ENCODE measurements around the gene MYL5. TPM values are rescaled to one million over a fixed set of nuclear protein-coding genes. Genes with fewer than 3 reads are reported as not detected.

Gene MYL5
- total and polyA plus RNA-seq, 10 of the 15 experiments (the other 5 are each of a cell fraction or from before 2014, with no cell fraction given): 1.2 to 13.8 (median 7.1) TPM

- no peak for TF ChIP-seq ZNF687 (IDR thresholded peaks at IDR 0.05)
- peak; percentile 98 for TF ChIP-seq NR2F1 (conservative IDR thresholded peaks at IDR 0.05)
- no peak for TF ChIP-seq TBL1XR1 (IDR thresholded peaks at IDR 0.05; ENCODE audit: low read depth, low read length)
- TF ChIP-seq, protein P1, sequence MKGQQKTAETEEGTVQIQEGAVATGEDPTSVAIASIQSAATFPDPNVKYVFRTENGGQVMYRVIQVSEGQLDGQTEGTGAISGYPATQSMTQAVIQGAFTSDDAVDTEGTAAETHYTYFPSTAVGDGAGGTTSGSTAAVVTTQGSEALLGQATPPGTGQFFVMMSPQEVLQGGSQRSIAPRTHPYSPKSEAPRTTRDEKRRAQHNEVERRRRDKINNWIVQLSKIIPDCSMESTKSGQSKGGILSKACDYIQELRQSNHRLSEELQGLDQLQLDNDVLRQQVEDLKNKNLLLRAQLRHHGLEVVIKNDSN (IDR thresholded peaks at IDR 0.05; ENCODE audit: borderline replicate concordance, extremely low read length, insufficient read depth, low read depth, low read length): no peak
- TF ChIP-seq IRF3 (IDR thresholded peaks at IDR 0.05): no peak
- TF ChIP-seq PBX3 (IDR thresholded peaks at IDR 0.05; ENCODE audit: insufficient replicate concordance, low read depth, low read length): peak; percentile 88
- TF ChIP-seq ELK1 (IDR thresholded peaks at IDR 0.05; ENCODE audit: low read depth, low read length): no peak
- no peak for TF ChIP-seq CHD2 (IDR thresholded peaks at IDR 0.05; ENCODE audit: borderline replicate concordance, low read depth, low read length)
- TF ChIP-seq SIX5 (IDR thresholded peaks at IDR 0.05; ENCODE audit: low read depth, low read length, severe bottlenecking): no peak
- TF ChIP-seq, protein P2, sequence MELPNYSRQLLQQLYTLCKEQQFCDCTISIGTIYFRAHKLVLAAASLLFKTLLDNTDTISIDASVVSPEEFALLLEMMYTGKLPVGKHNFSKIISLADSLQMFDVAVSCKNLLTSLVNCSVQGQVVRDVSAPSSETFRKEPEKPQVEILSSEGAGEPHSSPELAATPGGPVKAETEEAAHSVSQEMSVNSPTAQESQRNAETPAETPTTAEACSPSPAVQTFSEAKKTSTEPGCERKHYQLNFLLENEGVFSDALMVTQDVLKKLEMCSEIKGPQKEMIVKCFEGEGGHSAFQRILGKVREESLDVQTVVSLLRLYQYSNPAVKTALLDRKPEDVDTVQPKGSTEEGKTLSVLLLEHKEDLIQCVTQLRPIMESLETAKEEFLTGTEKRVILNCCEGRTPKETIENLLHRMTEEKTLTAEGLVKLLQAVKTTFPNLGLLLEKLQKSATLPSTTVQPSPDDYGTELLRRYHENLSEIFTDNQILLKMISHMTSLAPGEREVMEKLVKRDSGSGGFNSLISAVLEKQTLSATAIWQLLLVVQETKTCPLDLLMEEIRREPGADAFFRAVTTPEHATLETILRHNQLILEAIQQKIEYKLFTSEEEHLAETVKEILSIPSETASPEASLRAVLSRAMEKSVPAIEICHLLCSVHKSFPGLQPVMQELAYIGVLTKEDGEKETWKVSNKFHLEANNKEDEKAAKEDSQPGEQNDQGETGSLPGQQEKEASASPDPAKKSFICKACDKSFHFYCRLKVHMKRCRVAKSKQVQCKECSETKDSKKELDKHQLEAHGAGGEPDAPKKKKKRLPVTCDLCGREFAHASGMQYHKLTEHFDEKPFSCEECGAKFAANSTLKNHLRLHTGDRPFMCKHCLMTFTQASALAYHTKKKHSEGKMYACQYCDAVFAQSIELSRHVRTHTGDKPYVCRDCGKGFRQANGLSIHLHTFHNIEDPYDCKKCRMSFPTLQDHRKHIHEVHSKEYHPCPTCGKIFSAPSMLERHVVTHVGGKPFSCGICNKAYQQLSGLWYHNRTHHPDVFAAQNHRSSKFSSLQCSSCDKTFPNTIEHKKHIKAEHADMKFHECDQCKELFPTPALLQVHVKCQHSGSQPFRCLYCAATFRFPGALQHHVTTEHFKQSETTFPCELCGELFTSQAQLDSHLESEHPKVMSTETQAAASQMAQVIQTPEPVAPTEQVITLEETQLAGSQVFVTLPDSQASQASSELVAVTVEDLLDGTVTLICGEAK (IDR thresholded peaks at IDR 0.05; ENCODE audit: borderline replicate concordance): no peak
- no peak for TF ChIP-seq RBBP5 (conservative IDR thresholded peaks at IDR 0.05)
- TF ChIP-seq KAT2A (conservative IDR thresholded peaks at IDR 0.05; ENCODE audit: control insufficient read depth, low read depth, low read length): no peak
- TF ChIP-seq, protein P3, sequence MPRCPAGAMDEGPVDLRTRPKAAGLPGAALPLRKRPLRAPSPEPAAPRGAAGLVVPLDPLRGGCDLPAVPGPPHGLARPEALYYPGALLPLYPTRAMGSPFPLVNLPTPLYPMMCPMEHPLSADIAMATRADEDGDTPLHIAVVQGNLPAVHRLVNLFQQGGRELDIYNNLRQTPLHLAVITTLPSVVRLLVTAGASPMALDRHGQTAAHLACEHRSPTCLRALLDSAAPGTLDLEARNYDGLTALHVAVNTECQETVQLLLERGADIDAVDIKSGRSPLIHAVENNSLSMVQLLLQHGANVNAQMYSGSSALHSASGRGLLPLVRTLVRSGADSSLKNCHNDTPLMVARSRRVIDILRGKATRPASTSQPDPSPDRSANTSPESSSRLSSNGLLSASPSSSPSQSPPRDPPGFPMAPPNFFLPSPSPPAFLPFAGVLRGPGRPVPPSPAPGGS (IDR thresholded peaks at IDR 0.05; ENCODE audit: borderline replicate concordance, insufficient read depth, low read depth, low read length, poor library complexity, severe bottlenecking): no peak
Observed at GRCh38 chr4:705278-706082, 31.1 kb downstream of the MYL5 start, which contains the start of gene PCGF3 (continued).

All from GM12878 (cell line).